Measurements from ENCODE around the gene POU2F3.

Gene POU2F3

DNA sequence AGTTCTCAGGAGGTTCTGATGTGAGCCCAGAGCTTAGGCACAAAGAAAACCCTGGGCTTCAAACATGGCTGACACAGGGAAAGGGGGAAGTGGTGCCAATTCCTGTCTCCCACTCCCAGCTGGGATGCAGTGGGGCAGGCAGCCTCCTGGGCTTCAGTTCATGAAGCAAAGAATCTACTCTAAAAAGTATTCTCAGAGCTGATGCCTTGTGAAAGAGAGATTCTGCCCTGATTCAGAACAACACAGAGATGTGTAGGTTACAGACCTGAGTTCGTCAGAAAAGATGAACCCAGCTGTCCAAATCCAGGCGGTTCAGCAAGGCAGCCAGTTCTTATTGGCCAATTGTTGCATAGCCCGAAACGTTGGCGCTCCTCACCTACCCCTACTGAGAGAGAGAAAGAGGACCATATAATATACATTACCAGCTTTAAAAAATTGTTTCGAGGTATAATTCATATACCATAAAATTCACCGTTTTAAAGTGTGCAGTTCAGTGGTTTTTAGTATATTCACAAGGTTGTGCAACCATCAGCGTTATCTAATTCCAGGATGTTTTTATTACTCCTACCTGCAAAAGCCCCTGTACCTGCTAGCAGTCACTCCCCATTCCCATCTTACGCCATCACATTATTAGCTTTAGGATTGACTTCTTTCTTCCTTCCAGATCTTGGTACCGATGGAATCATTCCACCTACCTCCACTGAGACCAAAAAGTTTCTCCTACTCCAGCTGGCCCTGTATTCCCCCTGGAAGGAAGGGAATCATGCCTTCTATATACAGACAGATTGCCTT is 77.9 kb downstream of the POU2F3 start:
- peaks cover 9% of the 10 kb centered on the region for H3K4me1 ChIP-seq (ENCODE audit: control insufficient read depth, insufficient read depth, low read length)
- H3K27me3 ChIP-seq (ENCODE audit: control insufficient read depth, insufficient read depth, low read length): no peaks in the 10 kb centered on the region
- no peaks in the 10 kb centered on the region for H3K9me3 ChIP-seq (ENCODE audit: control insufficient read depth, insufficient read depth, low read length)
- no peaks in the 10 kb centered on the region for H3K36me3 ChIP-seq (ENCODE audit: control insufficient read depth, insufficient read depth, low read length)
- no peak overlapping the region for H3K4me3 ChIP-seq (ENCODE audit: low read depth, low read length)
- no peak overlapping the region for H3K9ac ChIP-seq (ENCODE audit: low read depth, low read length)

DNA sequence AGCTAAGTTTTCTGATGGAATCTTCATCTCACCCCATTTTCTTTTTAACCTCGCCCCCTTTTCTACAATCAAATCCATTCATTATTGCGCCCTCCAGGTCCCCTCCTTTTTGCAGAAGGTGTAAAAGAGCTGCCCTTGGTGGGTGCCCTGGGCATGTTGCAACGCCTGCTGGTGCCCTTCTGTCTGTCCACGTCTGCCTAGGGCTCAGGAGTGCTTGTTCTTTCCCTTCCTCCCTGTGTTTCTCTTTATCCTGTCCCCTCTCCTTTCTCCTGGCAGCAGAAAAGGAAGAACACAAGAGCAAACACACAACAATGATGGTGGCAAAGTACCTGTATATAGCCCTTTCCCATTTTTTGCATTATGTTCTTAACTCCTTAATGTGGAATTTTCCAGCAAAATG is 79.0 kb downstream of the POU2F3 start:
- H3K9ac ChIP-seq (ENCODE audit: low read depth, low read length): no peak overlapping the region
- peaks cover 9% of the 10 kb centered on the region for H3K4me1 ChIP-seq (ENCODE audit: control insufficient read depth, insufficient read depth, low read length)

DNA sequence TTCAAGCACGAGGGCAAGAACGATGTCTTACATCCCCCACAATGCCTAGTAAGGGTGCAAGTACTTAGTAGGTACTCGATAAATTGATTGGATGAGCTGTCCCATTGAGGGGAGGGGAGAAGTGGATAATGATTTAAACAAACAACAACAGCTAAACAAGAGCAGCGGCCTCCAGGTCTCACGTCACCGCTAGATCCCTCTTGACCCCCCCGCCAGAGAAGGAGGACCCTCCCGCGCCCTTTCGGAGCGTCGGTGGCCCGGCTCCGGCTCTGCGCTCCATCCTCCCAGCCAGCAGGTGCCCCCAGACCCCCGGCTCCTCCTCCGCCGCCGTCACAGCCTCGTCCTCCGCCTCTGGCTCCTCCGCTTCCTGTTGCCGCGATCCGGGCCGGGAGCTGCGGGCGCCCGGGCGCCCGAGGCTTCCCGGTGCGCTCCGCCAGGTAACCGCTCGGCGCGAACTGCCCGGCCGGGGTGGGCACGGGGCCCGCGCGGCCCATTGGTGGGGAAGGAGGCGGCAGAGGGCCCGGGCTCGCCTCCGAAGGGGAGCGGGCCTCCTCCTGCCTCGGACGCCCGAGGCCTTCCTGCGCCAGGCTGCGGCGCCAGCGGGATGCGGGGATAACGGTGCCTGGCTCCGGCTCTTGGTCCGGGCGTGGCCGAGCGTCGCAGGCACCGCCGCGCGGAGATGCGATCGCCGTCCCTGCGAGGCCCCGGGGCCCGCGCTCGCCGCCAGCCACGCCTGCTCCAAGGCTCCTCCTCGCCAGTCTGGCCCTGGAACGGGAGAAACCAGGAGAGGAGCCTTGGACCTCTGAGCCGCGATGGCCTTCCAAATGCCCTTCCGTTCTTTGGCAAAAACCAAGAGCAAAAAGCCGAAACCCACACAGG is 85.2 kb downstream of the POU2F3 start, which contains the start of gene TLCD5:
TSS of gene TLCD5 (plus strand) at position 368 of the 879 bp plus-strand sequence. CDS start 2,143 bp downstream, outside the sequence.
- H3K4me1 ChIP-seq (ENCODE audit: control insufficient read depth, insufficient read depth, low read length): no peaks in the 10 kb centered on the region
- H3K36me3 ChIP-seq (ENCODE audit: control insufficient read depth, insufficient read depth, low read length): no peaks in the 10 kb centered on the region
- H3K9me3 ChIP-seq (ENCODE audit: control insufficient read depth, insufficient read depth, low read length): no peaks in the 10 kb centered on the region
- H3K27me3 ChIP-seq (ENCODE audit: control insufficient read depth, insufficient read depth, low read length): peaks cover 14% of the 10 kb centered on the region
- H3K9ac ChIP-seq (ENCODE audit: low read depth, low read length): peak within 1 kb of the TSS; percentile 55
- H3K4me3 ChIP-seq (ENCODE audit: low read depth, low read length): peak within 1 kb of the TSS; percentile 70

More for the DNA sequence above, 79.0 kb downstream of the POU2F3 start:
- H3K27me3 ChIP-seq (ENCODE audit: control insufficient read depth, insufficient read depth, low read length): peaks cover 7% of the 10 kb centered on the region
- H3K9me3 ChIP-seq (ENCODE audit: control insufficient read depth, insufficient read depth, low read length): no peaks in the 10 kb centered on the region
- no peak overlapping the region for H3K4me3 ChIP-seq (ENCODE audit: low read depth, low read length)
- H3K36me3 ChIP-seq (ENCODE audit: control insufficient read depth, insufficient read depth, low read length): no peaks in the 10 kb centered on the region

DNA sequence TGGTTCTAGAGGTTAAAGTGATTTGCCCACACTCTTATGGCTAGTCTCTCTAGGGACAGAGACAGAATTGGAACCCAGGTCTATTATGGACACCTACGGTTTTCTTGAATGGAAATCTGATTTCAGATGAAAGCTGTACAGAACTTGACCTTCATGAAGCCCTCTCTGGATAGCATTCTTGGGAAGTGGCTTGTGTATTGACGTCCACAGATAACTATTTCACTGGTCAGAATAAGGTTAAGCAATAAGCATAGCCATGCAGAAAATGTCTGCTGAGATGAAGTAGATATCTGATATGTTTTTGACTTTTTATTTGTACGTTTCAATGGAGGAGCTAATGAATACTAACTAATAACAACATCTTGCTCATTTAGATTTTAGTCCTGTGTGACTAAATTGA is 86.3 kb downstream of the POU2F3 start:
- Histone ChIP-seq H3K4me3 (ENCODE audit: low read depth, low read length) (peak overlapping the region; percentile 70), H3K9me3 (ENCODE audit: control insufficient read depth, insufficient read depth, low read length) (no peaks in the 10 kb centered on the region), H3K4me1 (ENCODE audit: control insufficient read depth, insufficient read depth, low read length) (no peaks in the 10 kb centered on the region), H3K36me3 (ENCODE audit: control insufficient read depth, insufficient read depth, low read length) (no peaks in the 10 kb centered on the region), H3K9ac (ENCODE audit: low read depth, low read length) (no peak overlapping the region), H3K27me3 (ENCODE audit: control insufficient read depth, insufficient read depth, low read length) (peaks cover 14% of the 10 kb centered on the region)

DNA sequence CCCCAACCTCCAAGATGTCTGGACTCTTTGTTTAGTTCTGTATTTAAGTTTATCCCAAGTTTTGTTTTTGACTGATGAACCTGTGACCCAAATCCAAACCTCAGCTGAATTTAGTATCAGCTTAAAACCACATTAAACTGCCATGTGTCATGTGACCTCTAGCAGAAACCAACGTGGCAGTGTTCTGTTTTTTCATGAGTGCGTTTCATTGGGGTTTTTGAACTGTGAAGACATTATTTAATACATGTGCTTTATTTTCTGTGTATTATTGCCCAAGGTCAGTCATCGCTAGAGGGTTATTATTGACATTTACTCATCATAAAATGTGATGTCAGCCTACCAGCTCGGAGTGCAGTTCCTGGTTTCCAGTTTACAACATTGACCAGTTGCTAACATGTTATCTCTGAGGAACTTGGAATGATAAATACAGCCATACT is 86.9 kb downstream of the POU2F3 start:
- Histone ChIP-seq H3K27me3 (ENCODE audit: control insufficient read depth, insufficient read depth, low read length) (peaks cover 14% of the 10 kb centered on the region), H3K4me1 (ENCODE audit: control insufficient read depth, insufficient read depth, low read length) (no peaks in the 10 kb centered on the region), H3K4me3 (ENCODE audit: low read depth, low read length) (no peak overlapping the region), H3K9ac (ENCODE audit: low read depth, low read length) (no peak overlapping the region), H3K36me3 (ENCODE audit: control insufficient read depth, insufficient read depth, low read length) (no peaks in the 10 kb centered on the region), H3K9me3 (ENCODE audit: control insufficient read depth, insufficient read depth, low read length) (no peaks in the 10 kb centered on the region)

DNA sequence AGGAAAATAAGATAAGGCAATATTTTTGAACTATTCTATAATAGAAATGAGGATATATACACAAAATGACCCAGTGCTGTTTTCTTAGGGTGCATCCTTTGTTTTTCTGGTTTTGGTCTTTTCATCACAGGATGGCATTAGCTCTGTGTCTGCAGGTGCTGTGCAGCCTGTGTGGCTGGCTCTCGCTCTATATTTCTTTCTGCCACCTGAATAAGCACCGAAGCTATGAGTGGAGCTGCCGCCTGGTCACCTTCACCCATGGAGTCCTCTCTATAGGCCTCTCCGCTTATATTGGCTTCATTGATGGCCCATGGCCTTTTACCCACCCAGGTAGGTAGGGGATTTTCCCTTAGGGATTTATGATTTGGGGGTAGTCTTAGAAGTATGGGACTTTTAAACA is 87.4 kb downstream of the POU2F3 start:
- Histone ChIP-seq H3K27me3 (ENCODE audit: control insufficient read depth, insufficient read depth, low read length) (peaks cover 14% of the 10 kb centered on the region), H3K36me3 (ENCODE audit: control insufficient read depth, insufficient read depth, low read length) (no peaks in the 10 kb centered on the region), H3K9ac (ENCODE audit: low read depth, low read length) (no peak overlapping the region), H3K9me3 (ENCODE audit: control insufficient read depth, insufficient read depth, low read length) (no peaks in the 10 kb centered on the region), H3K4me3 (ENCODE audit: low read depth, low read length) (no peak overlapping the region), H3K4me1 (ENCODE audit: control insufficient read depth, insufficient read depth, low read length) (no peaks in the 10 kb centered on the region)

DNA sequence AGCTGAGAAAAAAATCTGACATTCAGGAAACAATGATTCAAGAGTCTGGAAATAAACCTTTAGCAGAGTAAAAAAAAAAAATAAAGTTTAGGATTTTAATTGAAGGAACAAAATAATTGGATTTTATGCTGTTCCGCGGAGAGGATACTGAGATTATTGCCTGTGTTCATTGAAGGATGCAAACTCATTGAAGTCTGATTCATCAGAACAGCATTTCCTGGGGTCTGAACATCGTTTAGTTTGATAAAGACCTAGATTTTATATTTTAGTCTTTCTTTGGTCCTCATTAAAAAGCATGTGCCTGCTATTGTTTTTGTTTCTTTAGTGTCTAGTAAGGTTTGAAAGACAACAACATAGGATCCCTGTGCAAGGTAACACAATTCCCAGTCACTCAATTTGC is 89.6 kb downstream of the POU2F3 start:
- Histone ChIP-seq H3K9ac (ENCODE audit: low read depth, low read length) (no peak overlapping the region), H3K9me3 (ENCODE audit: control insufficient read depth, insufficient read depth, low read length) (no peaks in the 10 kb centered on the region), H3K4me1 (ENCODE audit: control insufficient read depth, insufficient read depth, low read length) (no peaks in the 10 kb centered on the region), H3K4me3 (ENCODE audit: low read depth, low read length) (no peak overlapping the region), H3K27me3 (ENCODE audit: control insufficient read depth, insufficient read depth, low read length) (peaks cover under 1% of the 10 kb centered on the region), H3K36me3 (ENCODE audit: control insufficient read depth, insufficient read depth, low read length) (no peaks in the 10 kb centered on the region)

DNA sequence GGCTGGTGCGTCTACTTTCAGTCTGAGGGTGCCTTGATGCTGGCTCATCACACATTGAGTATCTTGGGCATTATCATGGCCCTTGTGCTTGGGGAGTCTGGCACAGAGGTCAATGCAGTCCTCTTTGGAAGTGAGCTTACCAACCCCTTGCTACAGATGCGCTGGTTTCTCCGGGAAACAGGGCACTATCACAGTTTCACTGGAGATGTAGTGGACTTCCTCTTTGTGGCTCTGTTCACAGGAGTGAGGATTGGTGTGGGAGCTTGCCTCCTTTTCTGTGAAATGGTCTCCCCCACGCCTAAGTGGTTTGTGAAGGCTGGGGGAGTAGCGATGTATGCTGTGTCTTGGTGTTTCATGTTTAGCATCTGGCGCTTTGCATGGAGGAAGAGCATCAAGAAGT is 90.1 kb downstream of the POU2F3 start:
- Histone ChIP-seq H3K36me3 (ENCODE audit: control insufficient read depth, insufficient read depth, low read length) (no peaks in the 10 kb centered on the region), H3K9ac (ENCODE audit: low read depth, low read length) (no peak overlapping the region), H3K4me1 (ENCODE audit: control insufficient read depth, insufficient read depth, low read length) (no peaks in the 10 kb centered on the region), H3K4me3 (ENCODE audit: low read depth, low read length) (no peak overlapping the region), H3K27me3 (ENCODE audit: control insufficient read depth, insufficient read depth, low read length) (no peaks in the 10 kb centered on the region), H3K9me3 (ENCODE audit: control insufficient read depth, insufficient read depth, low read length) (no peaks in the 10 kb centered on the region)

DNA sequence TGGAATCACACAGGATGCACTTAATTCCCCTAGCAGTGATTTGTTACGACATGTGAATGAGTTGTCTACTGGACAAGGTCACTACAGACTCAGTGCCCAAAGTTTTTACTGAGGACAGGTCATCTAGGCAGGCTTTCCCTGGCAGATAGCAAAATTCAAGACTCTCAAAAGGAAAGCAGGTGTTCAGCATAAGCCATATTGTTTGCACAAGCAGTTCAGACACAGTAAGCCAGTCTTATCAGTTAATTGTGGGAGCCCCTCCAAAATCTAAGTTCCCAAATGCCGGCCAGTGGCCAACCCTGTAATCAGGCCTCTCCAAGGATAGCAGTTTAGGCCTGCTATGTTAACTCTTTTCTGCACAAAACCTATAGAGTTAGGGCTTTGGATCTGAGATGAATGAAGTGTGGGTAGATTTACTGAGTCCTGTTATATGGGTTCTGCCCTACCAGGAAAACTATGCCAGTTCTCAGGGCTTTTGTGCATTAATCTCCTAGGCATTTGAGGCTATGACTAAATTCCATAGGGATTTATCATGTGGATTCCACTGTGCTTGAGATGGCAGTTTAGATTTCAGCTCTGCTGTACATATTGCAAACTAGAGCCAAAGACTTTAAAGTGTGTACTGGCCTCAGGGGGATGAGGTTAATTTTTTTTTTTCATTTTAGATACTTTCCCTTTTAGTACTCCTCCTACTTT is 91.5 kb downstream of the POU2F3 start:
- Histone ChIP-seq H3K4me3 (ENCODE audit: low read depth, low read length) (no peak overlapping the region), H3K4me1 (ENCODE audit: control insufficient read depth, insufficient read depth, low read length) (no peaks in the 10 kb centered on the region), H3K9ac (ENCODE audit: low read depth, low read length) (no peak overlapping the region), H3K27me3 (ENCODE audit: control insufficient read depth, insufficient read depth, low read length) (no peaks in the 10 kb centered on the region), H3K36me3 (ENCODE audit: control insufficient read depth, insufficient read depth, low read length) (no peaks in the 10 kb centered on the region), H3K9me3 (ENCODE audit: control insufficient read depth, insufficient read depth, low read length) (no peaks in the 10 kb centered on the region)

DNA sequence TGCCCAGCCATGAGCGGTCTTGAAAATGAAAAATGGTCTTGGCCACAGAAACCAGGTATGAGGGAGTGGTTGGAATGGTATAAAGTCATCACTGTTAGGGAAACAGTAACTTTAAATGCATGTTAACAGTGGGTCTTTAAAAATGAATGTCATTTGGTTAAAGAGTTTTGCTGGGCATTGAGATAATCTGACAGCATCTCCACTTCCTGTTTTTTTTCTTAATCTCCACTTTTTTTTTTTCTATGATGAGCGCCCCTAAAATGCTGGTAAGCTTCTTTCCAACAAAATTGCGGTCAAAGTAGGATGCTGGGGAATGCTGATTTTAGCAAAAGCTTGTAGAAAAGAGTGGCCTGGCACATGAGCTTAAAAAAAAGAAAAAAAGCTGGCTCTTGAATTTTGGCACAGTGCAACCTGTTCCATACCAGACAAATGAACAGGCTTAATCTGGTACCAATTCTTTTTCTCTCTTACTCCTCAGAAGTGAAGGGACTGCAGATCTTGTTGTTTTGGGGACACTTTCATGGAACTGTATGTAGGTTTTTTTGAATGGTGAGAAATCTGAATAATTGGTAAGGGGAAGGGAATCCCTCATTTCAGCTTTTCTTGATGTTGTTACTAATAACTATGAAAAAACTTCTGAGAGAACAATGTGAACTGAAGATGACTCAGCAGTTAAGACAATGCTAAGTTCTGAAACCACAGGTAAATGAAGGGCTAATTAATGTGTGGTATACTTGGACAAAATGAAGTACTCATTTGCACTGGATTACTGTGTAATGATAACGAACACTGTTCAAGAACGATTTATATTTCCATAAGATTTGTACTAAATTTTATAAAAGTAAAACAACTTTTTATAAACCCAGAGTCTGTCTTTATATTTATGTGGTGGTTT is 93.1 kb downstream of the POU2F3 start:
- Histone ChIP-seq H3K36me3 (ENCODE audit: control insufficient read depth, insufficient read depth, low read length) (no peaks in the 10 kb centered on the region), H3K9me3 (ENCODE audit: control insufficient read depth, insufficient read depth, low read length) (no peaks in the 10 kb centered on the region), H3K4me1 (ENCODE audit: control insufficient read depth, insufficient read depth, low read length) (peaks cover 2% of the 10 kb centered on the region), H3K4me3 (ENCODE audit: low read depth, low read length) (no peak overlapping the region), H3K27me3 (ENCODE audit: control insufficient read depth, insufficient read depth, low read length) (no peaks in the 10 kb centered on the region), H3K9ac (ENCODE audit: low read depth, low read length) (no peak overlapping the region)

DNA sequence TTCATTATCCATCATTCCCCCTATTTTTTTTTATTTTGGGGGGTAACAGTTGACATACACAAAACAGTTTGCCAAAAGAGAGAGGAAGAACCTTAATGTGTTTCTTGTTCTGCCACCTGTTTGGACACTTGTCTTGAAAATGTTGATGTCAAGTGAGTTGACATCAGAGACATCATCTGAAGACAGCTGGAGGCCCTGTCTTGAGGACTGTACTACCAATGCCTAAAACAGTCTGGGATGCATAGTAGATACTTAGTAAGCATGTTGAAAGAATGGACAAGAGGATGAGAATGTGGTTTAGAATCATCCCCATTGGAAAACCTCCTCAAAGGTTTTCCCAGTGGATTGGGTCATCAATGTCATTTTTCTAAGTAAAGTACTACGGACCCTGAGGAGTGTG is 93.9 kb downstream of the POU2F3 start:
- Histone ChIP-seq H3K9me3 (ENCODE audit: control insufficient read depth, insufficient read depth, low read length) (no peaks in the 10 kb centered on the region), H3K27me3 (ENCODE audit: control insufficient read depth, insufficient read depth, low read length) (no peaks in the 10 kb centered on the region), H3K9ac (ENCODE audit: low read depth, low read length) (no peak overlapping the region), H3K4me3 (ENCODE audit: low read depth, low read length) (no peak overlapping the region), H3K36me3 (ENCODE audit: control insufficient read depth, insufficient read depth, low read length) (no peaks in the 10 kb centered on the region), H3K4me1 (ENCODE audit: control insufficient read depth, insufficient read depth, low read length) (peaks cover 7% of the 10 kb centered on the region)
